ENCODE results near the gene SMOC2. TPM values are rescaled to one million over a fixed set of nuclear protein-coding genes. Genes with fewer than 3 reads are reported as not detected.

The SMOC2 gene
- total and polyA plus RNA-seq, 2 donors (not counting 1 experiment from before 2014, with no cell fraction given), result 0.37 TPM; not detected in 1

GRCh38 chr6:168708984-168709383 is 268.0 kb downstream of the SMOC2 start:
- TF ChIP-seq CTCF (IDR thresholded peaks at IDR 0.05) (no peak), EZH2 (IDR thresholded peaks at IDR 0.05; ENCODE audit: borderline replicate concordance, insufficient read depth, low read depth, low read length, poor library complexity, severe bottlenecking) (no peak)
- Histone ChIP-seq H3K4me3 (ENCODE audit: control extremely low read depth in 1 of 5, extremely low read depth in 1 of 5, insufficient read depth in 1 of 5, low read depth in 2 of 5, low read length in 4 of 5) (no peak overlapping the region), H2AFZ (ENCODE audit: insufficient read depth, low read depth, low read length, poor library complexity, severe bottlenecking) (no peak overlapping the region), H3K27ac (ENCODE audit: low read length in 2 of 2) (no peak overlapping the region), H3K9me3 (ENCODE audit: control extremely low read depth in 1 of 3, control insufficient read depth in 2 of 3, insufficient read depth in 1 of 3, low read length in 2 of 3) (peaks cover 0 to 45% (median 0%) of the 10 kb centered on the region in 3 donors), H3K27me3 (replicated peaks in 1 of 4; ENCODE audit: control extremely low read depth in 1 of 4, control insufficient read depth in 3 of 4, insufficient read depth in 4 of 4, low read length in 3 of 4) (peaks cover 0 to 2% (median 0%) of the 10 kb centered on the region in 4 experiments), H3K4me1 (ENCODE audit: control insufficient read depth in 2 of 2, insufficient read depth in 2 of 2, low read length in 2 of 2) (no peaks in the 10 kb centered on the region), H3K79me2 (ENCODE audit: control insufficient read depth, insufficient read depth, low read length) (no peaks in the 10 kb centered on the region), H3K9ac (ENCODE audit: low read length) (no peak overlapping the region), H3K36me3 (replicated peaks in 1 of 2; ENCODE audit: control extremely low read depth in 1 of 2, control insufficient read depth in 1 of 2, extremely low read depth in 1 of 2, insufficient read depth in 2 of 2, low read length in 1 of 2) (no peaks in the 10 kb centered on the region), H3K4me2 (replicated peaks; ENCODE audit: low read depth, low read length, poor library complexity, severe bottlenecking) (no peak overlapping the region), H4K20me1 (ENCODE audit: control insufficient read depth, insufficient read depth, low read length, poor library complexity, severe bottlenecking) (no peaks in the 10 kb centered on the region)
- no peak for ATAC-seq (ENCODE audit: low read depth)
- no peak overlapping the region for H3K27ac Mint-ChIP-seq
- no peaks in the 10 kb centered on the region for H3K4me1 Mint-ChIP-seq
- H3K9me3 Mint-ChIP-seq (ENCODE audit: insufficient read depth), result peaks cover 2% of the 10 kb centered on the region
- no peak overlapping the region for H3K4me3 Mint-ChIP-seq
- ChIA-PET CTCF (no interaction called here), POLR2A (no interaction called here)
- DNase-seq, result no peak
- H3K27me3 Mint-ChIP-seq, result no peaks in the 10 kb centered on the region
- 100% methylated on average over 1 of the region's 2 CpGs for WGBS (ENCODE audit: insufficient coverage)
- intact Hi-C loops (cut with micrococcal nuclease), result no loop called here

GRCh38 chr6:168709390-168709789 is 268.4 kb downstream of the SMOC2 start:
- ChIA-PET CTCF (no interaction called here), POLR2A (no interaction called here)
- peaks cover 0 to 44% (median 0%) of the 10 kb centered on the region in 3 donors for H3K9me3 ChIP-seq (ENCODE audit: control extremely low read depth in 1 of 3, control insufficient read depth in 2 of 3, insufficient read depth in 1 of 3, low read length in 2 of 3)
- Mint-ChIP-seq H3K4me3 (no peak overlapping the region), H3K9me3 (ENCODE audit: insufficient read depth) (peaks cover 2% of the 10 kb centered on the region), H3K27ac (no peak overlapping the region), H3K27me3 (no peaks in the 10 kb centered on the region), H3K4me1 (no peaks in the 10 kb centered on the region)
- H3K27ac ChIP-seq (ENCODE audit: low read length in 2 of 2), result no peak overlapping the region
- H2AFZ ChIP-seq (ENCODE audit: insufficient read depth, low read depth, low read length, poor library complexity, severe bottlenecking), result no peak overlapping the region
- WGBS (ENCODE audit: insufficient coverage), result 88% methylated on average over 8 of the region's 9 CpGs
- no peaks in the 10 kb centered on the region for H4K20me1 ChIP-seq (ENCODE audit: control insufficient read depth, insufficient read depth, low read length, poor library complexity, severe bottlenecking)
- ATAC-seq (ENCODE audit: low read depth) (no peak), DNase-seq (no peak)
- no peaks in the 10 kb centered on the region for H3K4me1 ChIP-seq (ENCODE audit: control insufficient read depth in 2 of 2, insufficient read depth in 2 of 2, low read length in 2 of 2)
- no peak overlapping the region for H3K4me3 ChIP-seq (ENCODE audit: control extremely low read depth in 1 of 5, extremely low read depth in 1 of 5, insufficient read depth in 1 of 5, low read depth in 2 of 5, low read length in 4 of 5)
- intact Hi-C loops (cut with micrococcal nuclease), result no loop called here
- H3K4me2 ChIP-seq (replicated peaks; ENCODE audit: low read depth, low read length, poor library complexity, severe bottlenecking), result no peak overlapping the region
- TF ChIP-seq EZH2 (IDR thresholded peaks at IDR 0.05; ENCODE audit: borderline replicate concordance, insufficient read depth, low read depth, low read length, poor library complexity, severe bottlenecking), result no peak
- TF ChIP-seq CTCF (IDR thresholded peaks at IDR 0.05), result no peak
- H3K27me3 ChIP-seq (replicated peaks in 1 of 4; ENCODE audit: control extremely low read depth in 1 of 4, control insufficient read depth in 3 of 4, insufficient read depth in 4 of 4, low read length in 3 of 4), result peaks cover 0 to 2% (median 0%) of the 10 kb centered on the region in 4 experiments
- no peaks in the 10 kb centered on the region for H3K79me2 ChIP-seq (ENCODE audit: control insufficient read depth, insufficient read depth, low read length)
- no peaks in the 10 kb centered on the region for H3K36me3 ChIP-seq (replicated peaks in 1 of 2; ENCODE audit: control extremely low read depth in 1 of 2, control insufficient read depth in 1 of 2, extremely low read depth in 1 of 2, insufficient read depth in 2 of 2, low read length in 1 of 2)
- H3K9ac ChIP-seq (ENCODE audit: low read length), result no peak overlapping the region

Data from B cell (primary cell).